HEK293 (cell line): Measurements from ENCODE around the gene MAML1.

Experiments
- CTCF ChIA-PET: fragments of 350-600 bp; formaldehyde crosslinking; extraction: SDS; loops from one replicate; lab custom pipeline; 2021; ENCODE audit warnings: antibody characterized with exemption; lab: Yijun Ruan, JAX
- POLR2A ChIA-PET: fragments of 300-600 bp; formaldehyde crosslinking; extraction: SDS; loops from one replicate; lab custom pipeline; 2020; ENCODE audit warnings: antibody characterized with exemption, inconsistent platforms; lab: Yijun Ruan, JAX
- H3K27ac ChIP-seq: fragments of 200-500 bp; sonication (Bioruptor generic); 2 replicates; pipeline ENCODE4 v1.5.1; 2014; ENCODE audit warnings: low read depth, low read length, control low read depth, inconsistent platforms; ENCODE audit errors: extremely low read depth
- H3K36me3 ChIP-seq, 2 experiments: fragments of 200-500 bp in 1 of 2; sonication (Bioruptor generic) in 1 of 2; 1 replicate in 1 of 2; 2 replicates in 1 of 2; pipeline ENCODE4 v1.5.1; 2014 to 2017; ENCODE audit warnings: inconsistent platforms in 2 of 2, low read length in 2 of 2; ENCODE audit not compliant: control insufficient read depth in 2 of 2, insufficient read depth in 1 of 2
- H3K4me1 ChIP-seq: fragments of 200-500 bp; sonication (Bioruptor generic); 2 replicates; pipeline ENCODE4 v1.5.1; 2014; ENCODE audit warnings: mild to moderate bottlenecking, low read length, inconsistent platforms; ENCODE audit not compliant: control insufficient read depth, insufficient read depth
- H3K4me3 ChIP-seq: 2 replicates; pipeline ENCODE4 v1.5.1; 2011; ENCODE audit warnings: low read depth, mild to moderate bottlenecking, control low read depth, low read length, moderate library complexity
- H3K9me3 ChIP-seq: fragments of 200-500 bp; sonication (Bioruptor generic); 2 replicates; pipeline ENCODE4 v1.5.1; 2014; ENCODE audit warnings: low read depth, low read length, inconsistent platforms; ENCODE audit not compliant: control insufficient read depth, insufficient read depth
- GLI4 ChIP-seq: fragments of 450-650 bp; formaldehyde crosslinking; IDR thresholded peaks from 2 replicates; pipeline ENCODE4 v1.5.1; 2016; ENCODE audit warnings: missing biosample characterization, missing genetic modification characterization
- HOXC10 ChIP-seq: sonication (generic); formaldehyde crosslinking; IDR thresholded peaks from 2 replicates; pipeline ENCODE4 v1.8.1; 2023; ENCODE audit warnings: mild to moderate bottlenecking, missing genetic modification reagents
- MYNN ChIP-seq: fragments of 450-650 bp; formaldehyde crosslinking; IDR thresholded peaks from 2 replicates; pipeline ENCODE4 v1.5.1; 2016; ENCODE audit warnings: missing biosample characterization, missing genetic modification characterization, borderline replicate concordance
- PRDM4 ChIP-seq: fragments of 450-650 bp; formaldehyde crosslinking; IDR thresholded peaks from 2 replicates; pipeline ENCODE4 v1.5.1; 2017; ENCODE audit warnings: missing biosample characterization, missing genetic modification characterization
- ZBTB17 ChIP-seq: fragments of 450-650 bp; formaldehyde crosslinking; IDR thresholded peaks from 2 replicates; pipeline ENCODE4 v1.5.1; 2016; ENCODE audit warnings: missing biosample characterization, missing genetic modification characterization
- ZNF146 ChIP-seq: fragments of 450-650 bp; formaldehyde crosslinking; IDR thresholded peaks from 2 replicates; pipeline ENCODE4 v1.5.1; 2016; ENCODE audit warnings: missing biosample characterization, missing genetic modification characterization
- ZNF169 ChIP-seq: fragments of 450-650 bp; formaldehyde crosslinking; IDR thresholded peaks from 2 replicates; pipeline ENCODE4 v1.5.1; 2016; ENCODE audit warnings: missing biosample characterization, missing genetic modification characterization
- ZNF24 ChIP-seq: fragments of 450-650 bp; formaldehyde crosslinking; IDR thresholded peaks from 2 replicates; pipeline ENCODE4 v1.5.1; 2016; ENCODE audit warnings: missing biosample characterization, missing genetic modification characterization
- ZNF514 ChIP-seq: fragments of 450-650 bp; formaldehyde crosslinking; IDR thresholded peaks from 2 replicates; pipeline ENCODE4 v1.5.1; 2016; ENCODE audit warnings: missing biosample characterization, missing genetic modification characterization
- ZNF529 ChIP-seq: fragments of 450-650 bp; formaldehyde crosslinking; IDR thresholded peaks from 2 replicates; pipeline ENCODE4 v1.5.1; 2017; ENCODE audit warnings: missing genetic modification characterization, missing biosample characterization; ENCODE audit not compliant: insufficient replicate concordance
- ZNF585B ChIP-seq: fragments of 450-650 bp; formaldehyde crosslinking; IDR thresholded peaks from 2 replicates; pipeline ENCODE4 v1.5.1; 2016; ENCODE audit warnings: missing biosample characterization, missing genetic modification characterization
- ZSCAN23 ChIP-seq: fragments of 450-650 bp; formaldehyde crosslinking; IDR thresholded peaks from 2 replicates; pipeline ENCODE4 v1.5.1; 2016; ENCODE audit warnings: missing biosample characterization, missing genetic modification characterization
- ZSCAN5A ChIP-seq: fragments of 450-650 bp; formaldehyde crosslinking; IDR thresholded peaks from 2 replicates; pipeline ENCODE4 v1.5.1; 2016; ENCODE audit warnings: missing biosample characterization, missing genetic modification characterization
- ZXDB ChIP-seq: fragments of 450-650 bp; formaldehyde crosslinking; IDR thresholded peaks from 2 replicates; pipeline ENCODE4 v1.5.1; 2016; ENCODE audit warnings: missing biosample characterization, missing genetic modification characterization
- TF ChIP-seq, protein P1 (sequence below): fragments of 450-650 bp; formaldehyde crosslinking; IDR thresholded peaks from 2 replicates; pipeline ENCODE4 v1.5.1; 2016; ENCODE audit warnings: missing biosample characterization, missing genetic modification characterization
- TF ChIP-seq, protein P2 (sequence below): fragments of 450-650 bp; formaldehyde crosslinking; IDR thresholded peaks from 2 replicates; pipeline ENCODE4 v1.5.1; 2016; ENCODE audit warnings: missing biosample characterization, missing genetic modification characterization

Gene MAML1

GRCh38 chr5:179771311-179771895, 38.8 kb downstream of the MAML1 start:
- no peak overlapping the region for H3K27ac ChIP-seq

DNA sequence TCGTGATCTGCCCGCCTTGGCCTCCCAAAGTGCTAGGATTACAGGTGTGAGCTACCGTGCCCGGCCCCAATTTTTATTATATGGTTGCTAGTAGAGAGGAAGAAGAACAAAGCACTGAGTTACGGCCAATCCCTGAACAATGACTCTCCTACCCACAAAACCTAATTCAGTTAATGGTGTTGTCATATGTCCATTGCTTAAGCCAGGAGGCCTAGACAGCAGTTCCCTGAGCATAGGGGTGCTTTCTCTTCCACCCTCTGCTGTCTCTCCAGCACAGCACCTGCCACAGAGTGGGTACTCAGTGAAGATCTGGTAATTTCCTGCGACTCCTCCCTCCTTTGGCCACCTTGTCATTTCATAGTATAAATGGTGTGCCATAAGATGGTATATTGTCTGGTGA, 39.7 kb downstream of the MAML1 start:
- no peak overlapping the region for H3K27ac ChIP-seq
- ChIA-PET CTCF (interaction anchor here (1.7 kb wide), 1 partner anchor 9 kb away, joined by 13 read pairs; no protein-coding TSS in a partner anchor), POLR2A (interaction anchor here (1.2 kb wide), 1 partner anchor 9 kb away, joined by 3 read pairs; no protein-coding TSS in a partner anchor)
- H3K9me3 ChIP-seq, result no peaks in the 10 kb centered on the region
- TF ChIP-seq MYNN (tag by site-specific recombination), result no peak
- TF ChIP-seq, protein P1, sequence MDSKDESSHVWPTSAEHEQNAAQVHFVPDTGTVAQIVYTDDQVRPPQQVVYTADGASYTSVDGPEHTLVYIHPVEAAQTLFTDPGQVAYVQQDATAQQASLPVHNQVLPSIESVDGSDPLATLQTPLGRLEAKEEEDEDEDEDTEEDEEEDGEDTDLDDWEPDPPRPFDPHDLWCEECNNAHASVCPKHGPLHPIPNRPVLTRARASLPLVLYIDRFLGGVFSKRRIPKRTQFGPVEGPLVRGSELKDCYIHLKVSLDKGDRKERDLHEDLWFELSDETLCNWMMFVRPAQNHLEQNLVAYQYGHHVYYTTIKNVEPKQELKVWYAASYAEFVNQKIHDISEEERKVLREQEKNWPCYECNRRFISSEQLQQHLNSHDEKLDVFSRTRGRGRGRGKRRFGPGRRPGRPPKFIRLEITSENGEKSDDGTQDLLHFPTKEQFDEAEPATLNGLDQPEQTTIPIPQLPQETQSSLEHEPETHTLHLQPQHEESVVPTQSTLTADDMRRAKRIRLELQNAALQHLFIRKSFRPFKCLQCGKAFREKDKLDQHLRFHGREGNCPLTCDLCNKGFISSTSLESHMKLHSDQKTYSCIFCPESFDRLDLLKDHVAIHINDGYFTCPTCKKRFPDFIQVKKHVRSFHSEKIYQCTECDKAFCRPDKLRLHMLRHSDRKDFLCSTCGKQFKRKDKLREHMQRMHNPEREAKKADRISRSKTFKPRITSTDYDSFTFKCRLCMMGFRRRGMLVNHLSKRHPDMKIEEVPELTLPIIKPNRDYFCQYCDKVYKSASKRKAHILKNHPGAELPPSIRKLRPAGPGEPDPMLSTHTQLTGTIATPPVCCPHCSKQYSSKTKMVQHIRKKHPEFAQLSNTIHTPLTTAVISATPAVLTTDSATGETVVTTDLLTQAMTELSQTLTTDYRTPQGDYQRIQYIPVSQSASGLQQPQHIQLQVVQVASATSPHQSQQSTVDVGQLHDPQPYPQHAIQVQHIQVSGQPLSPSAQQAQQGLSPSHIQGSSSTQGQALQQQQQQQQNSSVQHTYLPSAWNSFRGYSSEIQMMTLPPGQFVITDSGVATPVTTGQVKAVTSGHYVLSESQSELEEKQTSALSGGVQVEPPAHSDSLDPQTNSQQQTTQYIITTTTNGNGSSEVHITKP (tag by site-specific recombination), result peak; percentile 46; the same call in 1 of the 2 replicates
- no peaks in the 10 kb centered on the region for H3K4me1 ChIP-seq
- no peak overlapping the region for H3K4me3 ChIP-seq
- H3K36me3 ChIP-seq, result peaks cover 22 to 95% of the 10 kb centered on the region in 2 experiments

More at GRCh38 chr5:179771311-179771895, 38.8 kb downstream of the MAML1 start:
- TF ChIP-seq ZNF146 (tag by site-specific recombination), result no peak
- TF ChIP-seq ZNF169 (tag by site-specific recombination), result no peak
- no peak for TF ChIP-seq ZBTB17 (tag by site-specific recombination)
- no peak for TF ChIP-seq PRDM4 (tag by site-specific recombination)
- no peak for TF ChIP-seq ZSCAN5A (tag by site-specific recombination)
- no peak for TF ChIP-seq GLI4 (tag by site-specific recombination)
- no peak for TF ChIP-seq ZNF24
- no peak for TF ChIP-seq ZSCAN23 (tag by site-specific recombination)
- no peak for TF ChIP-seq ZXDB (tag by site-specific recombination)
- no peak for TF ChIP-seq HOXC10 (CRISPR knock-in tag)
- TF ChIP-seq ZNF514 (tag by site-specific recombination), result no peak
- TF ChIP-seq ZNF529, result no peak
- TF ChIP-seq, protein P2, sequence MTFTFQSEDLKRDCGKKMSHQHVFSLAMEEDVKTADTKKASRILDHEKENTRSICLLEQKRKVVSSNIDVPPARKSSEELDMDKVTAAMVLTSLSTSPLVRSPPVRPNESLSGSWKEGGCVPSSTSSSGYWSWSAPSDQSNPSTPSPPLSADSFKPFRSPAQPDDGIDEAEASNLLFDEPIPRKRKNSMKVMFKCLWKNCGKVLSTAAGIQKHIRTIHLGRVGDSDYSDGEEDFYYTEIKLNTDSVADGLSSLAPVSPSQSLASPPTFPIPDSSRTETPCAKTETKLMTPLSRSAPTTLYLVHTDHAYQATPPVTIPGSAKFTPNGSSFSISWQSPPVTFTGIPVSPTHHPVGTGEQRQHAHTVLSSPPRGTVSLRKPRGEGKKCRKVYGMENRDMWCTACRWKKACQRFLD, result no peak
- no peak for TF ChIP-seq ZNF585B (tag by site-specific recombination)
- H3K9me3 ChIP-seq, result no peaks in the 10 kb centered on the region
- no peaks in the 10 kb centered on the region for H3K4me1 ChIP-seq
- ChIA-PET POLR2A (interaction anchor here (1.2 kb wide), 1 partner anchor 8 kb away, joined by 3 read pairs; no protein-coding TSS in a partner anchor), CTCF (interaction anchor here (1.7 kb wide), 1 partner anchor 8 kb away, joined by 13 read pairs; no protein-coding TSS in a partner anchor)
- no peak overlapping the region for H3K4me3 ChIP-seq
- H3K36me3 ChIP-seq, result peaks cover 22 to 99% of the 10 kb centered on the region in 2 experiments
